ENCODE data around the gene PTCH1.
A peak's percentile ranks its signal among the peaks of the same experiment; 100 is the strongest.

The PTCH1 gene
- total RNA-seq: 11.5 to 12.7 reads per million in 2 donors

- peak in 2 of 5 experiments; percentile 38 to 43 for DNase-seq
These were observed at the start of gene PTCH1 for GRCh38 chr9:95516734-95517558. PTCH1 (minus strand) TSS chr9:95516971.

GRCh38 chr9:95565982-95566381 is 49.2 kb upstream of the PTCH1 start:
- DNase-seq: no peak

- DNase-seq: no peak
These were observed 45.1 kb upstream of the PTCH1 start for GRCh38 chr9:95561913-95562312.

- no peak for DNase-seq
These were observed 40.4 kb upstream of the PTCH1 start for GRCh38 chr9:95557142-95557541.

- DNase-seq: no peak
These were observed 39.8 kb upstream of the PTCH1 start for GRCh38 chr9:95556521-95556920.

- DNase-seq: no peak
These were observed 36.2 kb upstream of the PTCH1 start for GRCh38 chr9:95552814-95553546.

- DNase-seq: no peak
These were observed 35.5 kb upstream of the PTCH1 start for GRCh38 chr9:95552255-95552654.

- DNase-seq: peak in 1 of 5 experiments; percentile 15
These were observed 34.6 kb upstream of the PTCH1 start for GRCh38 chr9:95551406-95551805.

GRCh38 chr9:95545831-95546567 is 29.2 kb upstream of the PTCH1 start:
- DNase-seq: no peak

GRCh38 chr9:95533996-95534680 is 17.4 kb upstream of the PTCH1 start:
- no peak for DNase-seq

- no peak for DNase-seq
These were observed 13.1 kb upstream of the PTCH1 start for GRCh38 chr9:95529910-95530309.

GRCh38 chr9:95528908-95529502 is 12.2 kb upstream of the PTCH1 start:
- DNase-seq: no peak

GRCh38 chr9:95522871-95523370 is 6.2 kb upstream of the PTCH1 start:
- DNase-seq: no peak

GRCh38 chr9:95521699-95522098 is 4.9 kb upstream of the PTCH1 start:
- no peak for DNase-seq

- no peak for DNase-seq
These were observed 1.0 kb upstream of the PTCH1 start for GRCh38 chr9:95517559-95518425.

GRCh38 chr9:95516221-95516733 is 494 bp downstream of the PTCH1 start:
- peak in 1 of 5 experiments; percentile 13 for DNase-seq

GRCh38 chr9:95515272-95516113 is 1.3 kb downstream of the PTCH1 start:
- peak in 2 of 5 experiments; percentile 14 to 54 for DNase-seq

GRCh38 chr9:95514342-95514741 is 2.4 kb downstream of the PTCH1 start:
- DNase-seq: no peak

GRCh38 chr9:95513711-95514110 is 3.1 kb downstream of the PTCH1 start:
- DNase-seq: no peak

GRCh38 chr9:95512709-95513095 is 4.1 kb downstream of the PTCH1 start:
- DNase-seq: no peak
